ENCODE data around the gene NDUFA13. TPM values are rescaled to one million over a fixed set of nuclear protein-coding genes. Genes with fewer than 3 reads are reported as not detected.

Gene NDUFA13
- total and polyA plus RNA-seq, 4 experiments from 2014 or later, result 191 to 316 (median 232) TPM

- no peaks in the 10 kb centered on the region for H3K27me3 ChIP-seq (ENCODE audit: insufficient read depth, low read length)
- Mint-ChIP-seq H3K4me1 (peaks cover 57 to 95% (median 81%) of the 10 kb centered on the region in 4 donors), H3K27me3 (no peaks in the 10 kb centered on the region), H3K9me3 (no peaks in the 10 kb centered on the region), H3K4me3 (peak overlapping the region in 7 of 8 donors; percentile 40 to 82 (median 60)), H3K36me3 (peaks cover 15 to 40% of the 10 kb centered on the region in 2 donors), H3K27ac (peak overlapping the region; percentile 85 to 95 (median 88))
- ChIA-PET POLR2A (ENCODE audit: partially characterized antibody) (interaction anchor here (0.9 to 2.8 kb wide), 5 partner anchors 13 to 91 kb away, joined by 3 to 18 read pairs (median 7); partner anchors contain the start of gene GATAD2A), CTCF (ENCODE audit: partially characterized antibody) (interaction anchor here (0.6 to 2.5 kb wide), 11 partner anchors 9 to 111 kb away, joined by 3 to 9 read pairs (median 4); partner anchors contain the start of gene GATAD2A)
- intact Hi-C loops (cut with micrococcal nuclease), result loop anchor here (2.0 kb wide), 1 partner anchor 15 kb away; no protein-coding TSS in a partner anchor
- no peaks in the 10 kb centered on the region for H3K9me3 ChIP-seq (ENCODE audit: control insufficient read depth in 1 of 2, low read length in 2 of 2)
- H3K27ac ChIP-seq (ENCODE audit: low read depth, low read length), result peak overlapping the region; percentile 43
- peaks cover 99% of the 10 kb centered on the region for H3K4me1 ChIP-seq (ENCODE audit: insufficient read depth, low read length)
- peak in 2 of 5 donors; percentile 12 to 23 for DNase-seq
- H3K36me3 ChIP-seq (ENCODE audit: insufficient read depth, low read length), result peaks cover 24% of the 10 kb centered on the region
- no peak overlapping the region for H3K4me3 ChIP-seq (ENCODE audit: low read length in 2 of 2)
Observed at GRCh38 chr19:19475849-19476828, 39.9 kb upstream of the NDUFA13 start.

DNA sequence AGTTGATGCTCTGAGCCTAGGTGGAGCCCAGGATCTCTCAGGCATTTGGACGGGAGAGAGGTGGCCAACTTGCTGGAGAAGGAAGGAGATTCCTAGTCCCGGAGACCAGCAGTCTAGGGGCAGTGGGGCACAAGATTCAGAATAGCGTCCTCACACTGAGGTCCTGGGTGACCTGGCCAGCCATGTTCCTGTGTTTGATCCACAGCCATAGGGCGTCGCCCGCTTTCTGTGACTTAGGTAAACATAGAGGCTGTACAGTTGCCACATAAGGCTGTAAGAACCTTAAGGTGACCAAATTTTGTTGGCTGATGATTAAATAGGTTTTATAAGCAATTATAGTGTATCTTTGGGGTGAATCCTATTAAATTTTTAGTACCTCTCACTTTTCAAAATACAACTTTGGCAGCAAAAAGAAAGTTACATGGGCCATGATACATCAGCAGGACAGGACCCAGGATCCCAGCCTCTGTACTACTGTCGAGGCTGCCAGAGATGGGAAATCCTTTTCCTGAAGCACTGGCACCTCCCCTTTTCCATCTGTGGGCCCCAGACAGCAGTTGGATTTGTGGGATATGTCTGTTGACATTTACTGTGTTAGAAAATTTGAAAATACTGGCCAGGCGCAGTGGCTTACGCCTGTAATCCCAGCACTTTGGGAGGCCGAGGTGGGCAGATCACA is 38.2 kb upstream of the NDUFA13 start:
- H3K4me3 ChIP-seq (ENCODE audit: low read length in 2 of 2), result no peak overlapping the region
- Mint-ChIP-seq H3K36me3 (peaks cover 11 to 36% of the 10 kb centered on the region in 2 donors), H3K4me3 (peak overlapping the region in 3 of 8 donors; percentile 28 to 35 (median 35)), H3K4me1 (peaks cover 48 to 86% (median 72%) of the 10 kb centered on the region in 4 donors), H3K9me3 (no peaks in the 10 kb centered on the region), H3K27ac (peak overlapping the region; percentile 63 to 90 (median 88)), H3K27me3 (no peaks in the 10 kb centered on the region)
- H3K4me1 ChIP-seq (ENCODE audit: insufficient read depth, low read length), result peaks cover 87% of the 10 kb centered on the region
- POLR2A ChIA-PET (ENCODE audit: partially characterized antibody), result interaction anchor here (0.7 to 1.1 kb wide), 2 partner anchors 10 to 93 kb away, joined by 3 to 5 read pairs; no protein-coding TSS in a partner anchor
- no peaks in the 10 kb centered on the region for H3K9me3 ChIP-seq (ENCODE audit: control insufficient read depth in 1 of 2, low read length in 2 of 2)
- CTCF ChIA-PET (ENCODE audit: partially characterized antibody), result interaction anchor here (1.3 to 2.5 kb wide), 3 partner anchors 13 to 111 kb away, joined by 4 to 9 read pairs (median 8); no protein-coding TSS in a partner anchor
- no peak for DNase-seq
- no peaks in the 10 kb centered on the region for H3K27me3 ChIP-seq (ENCODE audit: insufficient read depth, low read length)
- H3K27ac ChIP-seq (ENCODE audit: low read depth, low read length), result no peak overlapping the region
- intact Hi-C loops (cut with micrococcal nuclease), result no loop called here
- H3K36me3 ChIP-seq (ENCODE audit: insufficient read depth, low read length), result peaks cover 19% of the 10 kb centered on the region

DNA sequence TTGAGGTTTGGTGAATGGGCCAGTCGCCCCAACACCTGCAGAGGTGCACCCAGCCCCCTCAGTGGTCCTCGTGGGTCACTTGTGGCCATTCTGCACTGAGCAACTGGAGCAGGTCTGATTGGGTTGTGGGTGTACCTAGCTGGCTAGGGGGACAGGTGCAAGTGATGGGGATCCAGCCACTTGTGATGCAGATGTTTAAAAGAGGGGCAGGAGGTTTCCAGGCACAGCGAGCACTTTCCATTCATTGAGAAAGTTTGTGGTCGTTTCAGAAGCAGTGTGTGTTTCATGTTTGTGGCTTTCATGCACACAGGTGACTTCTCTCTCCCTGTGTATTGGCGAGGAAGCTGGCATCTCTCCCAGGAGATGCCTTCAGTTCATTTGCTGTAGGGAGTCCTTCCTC is 35.3 kb upstream of the NDUFA13 start:
- H3K9me3 ChIP-seq (ENCODE audit: control insufficient read depth in 1 of 2, low read length in 2 of 2), result no peaks in the 10 kb centered on the region
- H3K36me3 Mint-ChIP-seq, result peaks cover 11 to 40% of the 10 kb centered on the region in 2 donors
- H3K4me3 ChIP-seq (ENCODE audit: low read length in 2 of 2), result no peak overlapping the region
- peak overlapping the region in 6 of 7 donors; percentile 49 to 85 (median 72) for H3K27ac Mint-ChIP-seq
- H3K4me3 Mint-ChIP-seq, result no peak overlapping the region
- intact Hi-C loops (cut with micrococcal nuclease), result no loop called here
- peaks cover 31 to 81% (median 57%) of the 10 kb centered on the region in 4 donors for H3K4me1 Mint-ChIP-seq
- peaks cover 15% of the 10 kb centered on the region for H3K36me3 ChIP-seq (ENCODE audit: insufficient read depth, low read length)
- ChIA-PET CTCF (ENCODE audit: partially characterized antibody) (interaction anchor here (0.8 to 1.9 kb wide), 4 partner anchors 10 to 66 kb away, joined by 3 to 8 read pairs (median 4); no protein-coding TSS in a partner anchor), POLR2A (ENCODE audit: partially characterized antibody) (interaction anchor here (2.0 kb wide), 1 partner anchor 75 kb away, joined by 7 read pairs; the partner anchor contains the start of gene GATAD2A)
- no peak overlapping the region for H3K27ac ChIP-seq (ENCODE audit: low read depth, low read length)
- DNase-seq, result no peak
- no peaks in the 10 kb centered on the region for H3K27me3 ChIP-seq (ENCODE audit: insufficient read depth, low read length)
- peaks cover 65% of the 10 kb centered on the region for H3K4me1 ChIP-seq (ENCODE audit: insufficient read depth, low read length)
- no peaks in the 10 kb centered on the region for H3K9me3 Mint-ChIP-seq
- no peaks in the 10 kb centered on the region for H3K27me3 Mint-ChIP-seq

DNA sequence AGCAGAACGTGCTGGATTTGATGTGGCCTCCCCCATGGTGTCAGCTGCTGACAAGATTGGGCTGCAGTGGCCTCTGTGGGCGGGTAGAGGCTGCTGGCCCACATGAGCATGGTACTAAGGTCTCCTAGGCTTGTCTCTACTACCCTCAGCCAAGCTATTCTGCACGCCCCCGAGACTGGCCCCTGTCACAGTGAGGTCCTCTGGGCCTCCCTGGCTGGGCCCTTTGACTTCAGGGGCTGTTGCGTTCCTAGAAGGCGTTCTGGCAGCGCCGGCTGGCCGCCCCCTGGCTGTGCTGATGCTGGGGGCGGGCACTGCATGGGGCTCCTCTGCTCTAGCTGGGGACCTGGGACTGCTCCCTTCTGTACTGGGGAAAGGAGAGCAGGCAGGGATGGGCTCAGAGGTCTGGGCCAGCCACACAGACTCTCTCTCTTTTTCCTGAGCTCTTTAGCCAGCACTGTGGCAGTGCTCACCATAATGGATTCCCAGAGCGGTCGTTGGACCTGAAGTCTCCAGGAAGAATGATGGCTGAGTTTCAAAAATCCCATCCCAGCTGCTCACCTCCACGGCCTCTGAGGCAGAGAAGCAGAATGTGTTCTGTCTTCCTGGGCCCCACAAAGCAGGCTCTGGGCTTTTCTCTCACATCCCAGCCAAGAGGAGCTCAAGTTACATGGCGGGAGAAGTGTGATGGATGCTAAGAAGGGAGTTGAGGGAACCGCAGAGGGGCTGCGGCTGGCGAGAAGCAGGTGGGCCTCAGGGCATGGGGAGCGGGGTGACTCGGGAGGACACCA is 33.0 kb upstream of the NDUFA13 start:
- ChIA-PET CTCF (ENCODE audit: partially characterized antibody) (interaction anchor here (0.6 to 1.2 kb wide), 3 partner anchors 49 to 119 kb away, joined by 3 read pairs; no protein-coding TSS in a partner anchor), POLR2A (ENCODE audit: partially characterized antibody) (interaction anchor here (1.4 to 4.1 kb wide), 2 partner anchors 23 to 78 kb away, joined by 3 to 20 read pairs; partner anchors contain the start of gene GATAD2A)
- no peak for DNase-seq
- H3K4me3 ChIP-seq (ENCODE audit: low read length in 2 of 2), result no peak overlapping the region
- peak overlapping the region; percentile 68 to 89 (median 69) for H3K27ac Mint-ChIP-seq
- intact Hi-C loops (cut with micrococcal nuclease), result no loop called here
- peaks cover 15% of the 10 kb centered on the region for H3K36me3 ChIP-seq (ENCODE audit: insufficient read depth, low read length)
- no peaks in the 10 kb centered on the region for H3K27me3 ChIP-seq (ENCODE audit: insufficient read depth, low read length)
- no peak overlapping the region for H3K4me3 Mint-ChIP-seq
- peaks cover 65% of the 10 kb centered on the region for H3K4me1 ChIP-seq (ENCODE audit: insufficient read depth, low read length)
- no peaks in the 10 kb centered on the region for H3K27me3 Mint-ChIP-seq
- peaks cover 11 to 27% of the 10 kb centered on the region in 2 donors for H3K36me3 Mint-ChIP-seq
- no peaks in the 10 kb centered on the region for H3K9me3 ChIP-seq (ENCODE audit: control insufficient read depth in 1 of 2, low read length in 2 of 2)
- H3K27ac ChIP-seq (ENCODE audit: low read depth, low read length), result no peak overlapping the region
- H3K4me1 Mint-ChIP-seq, result peaks cover 18 to 80% (median 52%) of the 10 kb centered on the region in 4 donors
- no peaks in the 10 kb centered on the region for H3K9me3 Mint-ChIP-seq

DNA sequence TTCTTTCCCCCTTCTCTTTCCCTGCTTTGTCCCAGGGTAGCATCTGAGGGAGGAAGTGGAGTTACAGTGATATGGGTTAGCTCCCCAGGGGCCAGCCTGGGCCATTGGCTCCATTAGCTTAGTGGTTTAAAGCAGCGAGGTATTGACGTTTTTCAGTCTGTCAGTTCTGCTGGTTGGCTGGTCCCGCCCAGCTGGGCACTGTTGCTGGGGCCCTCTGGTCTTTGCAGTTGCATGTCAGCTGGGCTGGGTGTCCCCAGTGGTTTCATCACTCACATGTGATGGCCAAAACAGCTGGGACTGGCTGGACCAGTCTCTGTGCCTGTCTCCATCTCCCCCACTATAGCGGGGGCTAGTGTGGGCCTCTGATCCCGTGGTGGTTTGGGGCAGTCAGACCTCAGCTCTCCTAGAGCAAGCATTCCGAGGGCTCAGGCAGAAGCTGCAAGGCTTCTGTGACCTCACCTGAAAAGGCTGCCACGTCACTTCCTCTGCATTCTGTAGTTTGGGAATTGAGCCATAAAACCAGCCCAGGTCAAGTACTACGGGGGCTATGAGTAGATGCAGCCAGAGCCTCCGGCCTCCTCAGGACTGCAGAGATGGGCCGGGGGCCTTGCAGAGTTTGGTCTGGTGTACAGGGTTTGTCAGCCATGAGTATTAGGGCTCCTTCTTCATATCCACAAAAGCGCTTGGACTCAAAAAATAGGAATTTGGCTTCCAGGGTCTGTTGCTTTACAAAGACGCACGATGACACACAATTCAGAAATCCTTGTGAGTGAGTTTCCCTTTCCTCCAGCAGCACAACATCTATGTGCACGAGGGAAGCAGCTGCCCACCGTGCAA is 30.6 kb upstream of the NDUFA13 start:
- POLR2A ChIA-PET (ENCODE audit: partially characterized antibody), result interaction anchor here (1.1 to 4.1 kb wide), 4 partner anchors 25 to 121 kb away, joined by 3 to 20 read pairs (median 4); partner anchors contain the start of gene GATAD2A
- no peaks in the 10 kb centered on the region for H3K9me3 Mint-ChIP-seq
- H3K36me3 Mint-ChIP-seq, result peaks cover 3 to 27% of the 10 kb centered on the region in 2 donors
- peak overlapping the region in 1 of 8 donors; percentile 25 for H3K4me3 Mint-ChIP-seq
- DNase-seq, result no peak
- H3K9me3 ChIP-seq (ENCODE audit: control insufficient read depth in 1 of 2, low read length in 2 of 2), result no peaks in the 10 kb centered on the region
- peak overlapping the region; percentile 49 to 100 (median 82) for H3K27ac Mint-ChIP-seq
- CTCF ChIA-PET (ENCODE audit: partially characterized antibody), result interaction anchor here (1.2 kb wide), 1 partner anchor 80 kb away, joined by 3 read pairs; the partner anchor contains the start of gene GATAD2A
- peak overlapping the region; percentile 3 for H3K27ac ChIP-seq (ENCODE audit: low read depth, low read length)
- intact Hi-C loops (cut with micrococcal nuclease), result loop anchor here (5.0 kb wide), 1 partner anchor 38 kb away; no protein-coding TSS in a partner anchor
- H3K27me3 ChIP-seq (ENCODE audit: insufficient read depth, low read length), result no peaks in the 10 kb centered on the region
- H3K4me3 ChIP-seq (ENCODE audit: low read length in 2 of 2), result no peak overlapping the region
- H3K27me3 Mint-ChIP-seq, result no peaks in the 10 kb centered on the region
- H3K36me3 ChIP-seq (ENCODE audit: insufficient read depth, low read length), result peaks cover 10% of the 10 kb centered on the region
- peaks cover 31 to 86% (median 60%) of the 10 kb centered on the region in 4 donors for H3K4me1 Mint-ChIP-seq
- peaks cover 66% of the 10 kb centered on the region for H3K4me1 ChIP-seq (ENCODE audit: insufficient read depth, low read length)
